Neural progenitor cell (in vitro differentiated cells): ENCODE data around the gene PRR35. TPM values are rescaled to one million over a fixed set of nuclear protein-coding genes. Genes with fewer than 3 reads are reported as not detected.

Source experiments
- DNase-seq: peaks from one replicate; pipeline ENCODE4 v3.0.0-alpha.2; 2016; ENCODE audit warnings: low spot score
- H2AFZ ChIP-seq: fragments of 200-600 bp; sonication (generic); replicated peaks from 2 replicates; pipeline ENCODE4 v1.6.1; 2016; ENCODE audit warnings: antibody characterized with exemption
- H3F3A ChIP-seq: fragments of 200-600 bp; sonication (generic); 2 replicates; pipeline ENCODE4 v1.6.1; 2016; ENCODE audit warnings: antibody characterized with exemption, low read depth
- H3K27ac ChIP-seq: fragments of 200-600 bp; sonication (generic); 2 replicates; pipeline ENCODE4 v1.5.1; 2016; ENCODE audit warnings: mild to moderate bottlenecking
- H3K27me3 ChIP-seq: fragments of 200-600 bp; sonication (generic); 2 replicates; pipeline ENCODE4 v1.6.1; 2016; ENCODE audit warnings: mild to moderate bottlenecking, moderate library complexity
- H3K36me3 ChIP-seq: fragments of 200-600 bp; sonication (generic); 2 replicates; pipeline ENCODE4 v1.5.1; 2016
- H3K4me1 ChIP-seq: fragments of 200-600 bp; sonication (generic); 2 replicates; pipeline ENCODE4 v1.6.1; 2016; ENCODE audit warnings: mixed run types
- H3K4me2 ChIP-seq: fragments of 200-600 bp; sonication (generic); 2 replicates; pipeline ENCODE4 v1.6.1; 2016
- H3K4me3 ChIP-seq: fragments of 200-600 bp; sonication (generic); 2 replicates; pipeline ENCODE4 v1.5.1; 2016
- H3K79me2 ChIP-seq: fragments of 200-600 bp; sonication (generic); 2 replicates; pipeline ENCODE4 v1.6.1; 2016; ENCODE audit warnings: low read depth
- H3K9ac ChIP-seq: fragments of 200-600 bp; sonication (generic); 2 replicates; pipeline ENCODE4 v1.6.1; 2016
- H3K9me3 ChIP-seq: fragments of 200-600 bp; sonication (generic); 2 replicates; pipeline ENCODE4 v1.5.1; 2016; ENCODE audit warnings: low read depth
- H4K20me1 ChIP-seq: fragments of 200-600 bp; sonication (generic); 2 replicates; pipeline ENCODE4 v1.6.1; 2016; ENCODE audit warnings: low read depth
- H3K27ac Mint-ChIP-seq: 3 replicates; pipeline ENCODE4 v1.8.0; 2021; ENCODE audit warnings: mixed read lengths
- H3K27me3 Mint-ChIP-seq: 2 replicates; pipeline ENCODE4 v1.8.0; 2022; ENCODE audit warnings: low read depth, mild to moderate bottlenecking, inconsistent platforms, moderate library complexity, mixed read lengths; ENCODE audit not compliant: insufficient read depth
- H3K36me3 Mint-ChIP-seq: 3 replicates; pipeline ENCODE4 v1.8.0; 2021; ENCODE audit warnings: mixed read lengths
- H3K4me1 Mint-ChIP-seq: 3 replicates; pipeline ENCODE4 v1.8.0; 2021; ENCODE audit warnings: mixed read lengths
- H3K4me3 Mint-ChIP-seq: 3 replicates; pipeline ENCODE4 v1.8.0; 2021; ENCODE audit warnings: mild to moderate bottlenecking, moderate library complexity, mixed read lengths
- H3K9me3 Mint-ChIP-seq: 3 replicates; pipeline ENCODE4 v1.8.0; 2020; ENCODE audit warnings: mixed read lengths
- EZH2 ChIP-seq: fragments of 200-600 bp; sonication (generic); IDR thresholded peaks from 2 replicates; pipeline ENCODE4 v1.6.1; 2017; ENCODE audit warnings: antibody characterized with exemption, mild to moderate bottlenecking, moderate library complexity
- EZH2phosphoT487 ChIP-seq: fragments of 200-600 bp; sonication (generic); IDR thresholded peaks from 2 replicates; pipeline ENCODE4 v1.6.1; 2017; ENCODE audit warnings: antibody characterized with exemption
- total RNA-seq: library from RNA; depleted of rRNA; stranded (reverse); fragments of >200 nt; gene quantifications from 2 replicates; pipeline ENCODE4 v1.2.3, GENCODE V29; 2015; ENCODE audit warnings: low replicate concordance
- TF ChIP-seq, protein P1 (sequence below): fragments of 200-600 bp; sonication (generic); IDR thresholded peaks from 2 replicates; pipeline ENCODE4 v1.5.1; 2017; ENCODE audit warnings: antibody characterized with exemption, mild to moderate bottlenecking

PRR35 gene
- total RNA-seq, 1 donor from 2014 or later = not detected

DNA sequence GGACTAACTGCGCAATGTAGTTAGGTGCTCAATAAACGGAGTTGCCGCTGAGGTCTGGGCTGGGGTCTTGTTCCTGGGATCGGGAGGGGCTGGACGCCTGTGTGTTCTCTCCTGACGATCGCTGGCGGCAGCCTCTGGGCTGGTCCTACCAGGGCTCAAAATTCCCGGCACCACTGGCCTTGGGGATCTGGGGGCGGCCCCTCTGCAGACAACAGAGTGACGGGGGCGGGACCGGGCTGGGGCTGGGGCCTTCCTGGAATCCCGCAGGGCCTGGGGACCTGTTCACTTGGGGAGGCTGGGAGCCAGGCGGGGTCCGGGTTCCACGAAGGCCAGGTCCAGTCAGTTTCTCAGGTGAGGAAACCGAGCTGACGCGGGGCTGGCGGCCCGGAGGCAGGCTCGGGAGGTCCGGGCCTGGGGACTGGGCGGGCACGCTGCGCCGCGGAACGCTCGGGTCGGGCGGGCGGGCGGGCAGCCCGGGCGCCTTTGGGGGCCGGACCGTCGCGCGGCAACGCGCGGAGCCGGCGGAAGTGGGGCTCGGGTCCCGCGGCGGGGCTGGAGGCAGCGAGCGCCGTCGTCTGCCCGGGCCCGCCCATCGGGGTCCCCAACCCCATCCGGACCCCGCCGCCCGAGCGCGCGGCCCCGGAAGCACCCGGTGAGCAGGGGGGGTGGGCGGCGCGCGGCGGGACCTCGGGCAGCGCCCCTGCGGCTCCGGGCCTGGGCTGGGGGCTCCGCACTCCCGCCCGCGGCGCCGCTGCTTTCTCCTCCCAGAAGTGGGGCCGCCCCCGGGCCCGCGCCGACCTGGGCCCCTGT lies 9.5 kb downstream of the PRR35 start, which contains the start of gene PIGQ:
TSS of gene PIGQ (plus strand) at position 524 of the 810 bp plus-strand sequence. CDS start 4,107 bp downstream, outside the sequence.
- Histone ChIP-seq H3K4me1 (peaks cover 13% of the 10 kb centered on the region), H3K9ac (peak within 1 kb of the TSS; percentile 94), H3F3A (peaks cover 8% of the 10 kb centered on the region), H3K36me3 (no peaks in the 10 kb centered on the region), H3K4me2 (peak within 1 kb of the TSS; percentile 91), H3K4me3 (peak within 1 kb of the TSS; percentile 99), H3K27me3 (no peaks in the 10 kb centered on the region), H3K9me3 (no peaks in the 10 kb centered on the region), H4K20me1 (peaks cover 14% of the 10 kb centered on the region), H2AFZ (peak within 1 kb of the TSS; percentile 99), H3K27ac (no peak within 1 kb of the TSS), H3K79me2 (peaks cover 9% of the 10 kb centered on the region)
- peaks cover 4% of the 10 kb centered on the region for H3K27me3 Mint-ChIP-seq
- DNase-seq = peak; percentile 90
- TF ChIP-seq EZH2 (no peak), EZH2phosphoT487 (no peak)
- TF ChIP-seq, protein P1, sequence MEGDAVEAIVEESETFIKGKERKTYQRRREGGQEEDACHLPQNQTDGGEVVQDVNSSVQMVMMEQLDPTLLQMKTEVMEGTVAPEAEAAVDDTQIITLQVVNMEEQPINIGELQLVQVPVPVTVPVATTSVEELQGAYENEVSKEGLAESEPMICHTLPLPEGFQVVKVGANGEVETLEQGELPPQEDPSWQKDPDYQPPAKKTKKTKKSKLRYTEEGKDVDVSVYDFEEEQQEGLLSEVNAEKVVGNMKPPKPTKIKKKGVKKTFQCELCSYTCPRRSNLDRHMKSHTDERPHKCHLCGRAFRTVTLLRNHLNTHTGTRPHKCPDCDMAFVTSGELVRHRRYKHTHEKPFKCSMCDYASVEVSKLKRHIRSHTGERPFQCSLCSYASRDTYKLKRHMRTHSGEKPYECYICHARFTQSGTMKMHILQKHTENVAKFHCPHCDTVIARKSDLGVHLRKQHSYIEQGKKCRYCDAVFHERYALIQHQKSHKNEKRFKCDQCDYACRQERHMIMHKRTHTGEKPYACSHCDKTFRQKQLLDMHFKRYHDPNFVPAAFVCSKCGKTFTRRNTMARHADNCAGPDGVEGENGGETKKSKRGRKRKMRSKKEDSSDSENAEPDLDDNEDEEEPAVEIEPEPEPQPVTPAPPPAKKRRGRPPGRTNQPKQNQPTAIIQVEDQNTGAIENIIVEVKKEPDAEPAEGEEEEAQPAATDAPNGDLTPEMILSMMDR = no peak
- no peaks in the 10 kb centered on the region for H3K9me3 Mint-ChIP-seq
- peak within 1 kb of the TSS; percentile 93 for H3K4me3 Mint-ChIP-seq
- H3K27ac Mint-ChIP-seq = peak within 1 kb of the TSS; percentile 96
- peaks cover 34% of the 10 kb centered on the region for H3K4me1 Mint-ChIP-seq
- no peaks in the 10 kb centered on the region for H3K36me3 Mint-ChIP-seq

DNA sequence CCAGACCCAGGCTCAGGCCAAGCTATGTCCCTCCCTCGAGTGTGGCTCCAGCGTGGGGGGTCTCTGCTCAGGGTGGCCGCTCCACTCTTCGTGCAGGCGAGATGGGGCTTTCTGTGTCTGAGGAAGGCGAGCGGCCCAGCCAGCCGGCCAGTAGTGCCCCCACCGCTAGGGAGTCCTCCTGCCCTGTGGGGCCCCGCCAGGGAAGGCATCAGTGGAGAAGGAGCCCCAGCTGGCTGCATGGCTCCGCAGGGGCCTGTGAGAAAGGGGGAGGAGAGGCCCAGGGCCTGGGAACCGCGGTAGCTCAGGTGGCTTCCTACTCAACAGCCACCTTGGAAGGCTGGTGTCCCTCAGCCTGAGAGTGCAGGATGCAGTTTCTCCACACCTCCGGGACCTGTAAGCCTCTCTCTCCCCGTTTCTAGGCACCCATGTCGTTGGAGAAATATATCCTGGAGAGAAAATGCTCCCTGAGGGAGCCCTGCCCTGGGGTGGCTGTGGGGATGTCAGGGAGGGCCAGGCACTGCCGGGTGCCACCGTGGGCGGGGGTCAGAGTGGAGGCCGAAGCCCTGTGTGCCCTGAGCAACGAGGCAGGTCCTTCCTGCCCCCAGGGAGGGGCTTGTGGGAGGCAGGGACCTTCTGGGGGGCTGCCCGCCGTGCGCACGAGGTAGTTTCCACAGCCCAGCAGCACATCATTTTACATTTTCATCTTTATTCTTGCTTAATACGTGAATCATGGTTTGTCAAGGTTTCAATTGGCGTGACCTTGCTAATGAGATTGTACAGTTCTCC lies 12.9 kb downstream of the PRR35 start:
- Histone ChIP-seq H3K36me3 (no peaks in the 10 kb centered on the region), H3K27ac (no peak overlapping the region), H3K4me1 (peaks cover 7% of the 10 kb centered on the region), H4K20me1 (peaks cover 27% of the 10 kb centered on the region), H3K27me3 (no peaks in the 10 kb centered on the region), H3K9ac (no peak overlapping the region), H3K4me2 (no peak overlapping the region), H3F3A (peaks cover 12% of the 10 kb centered on the region), H3K4me3 (no peak overlapping the region), H2AFZ (no peak overlapping the region), H3K9me3 (no peaks in the 10 kb centered on the region), H3K79me2 (peaks cover 9% of the 10 kb centered on the region)
- no peak for DNase-seq
- Mint-ChIP-seq H3K27me3 (peaks cover 6% of the 10 kb centered on the region), H3K9me3 (no peaks in the 10 kb centered on the region), H3K4me3 (no peak overlapping the region), H3K4me1 (peaks cover 25% of the 10 kb centered on the region), H3K36me3 (no peaks in the 10 kb centered on the region), H3K27ac (no peak overlapping the region)
- no peak for TF ChIP-seq EZH2phosphoT487
- TF ChIP-seq, protein P1 = no peak
- no peak for TF ChIP-seq EZH2

GRCh38 chr16:574021-574760 lies 14.0 kb downstream of the PRR35 start:
- Histone ChIP-seq H3K27ac (no peak overlapping the region), H3K4me3 (no peak overlapping the region), H3K9me3 (no peaks in the 10 kb centered on the region), H3K79me2 (peaks cover 9% of the 10 kb centered on the region), H2AFZ (no peak overlapping the region), H3K27me3 (no peaks in the 10 kb centered on the region), H3K36me3 (no peaks in the 10 kb centered on the region), H3K9ac (no peak overlapping the region), H3F3A (peaks cover 7% of the 10 kb centered on the region), H3K4me2 (no peak overlapping the region), H3K4me1 (peaks cover under 1% of the 10 kb centered on the region), H4K20me1 (peaks cover 36% of the 10 kb centered on the region)
- Mint-ChIP-seq H3K27ac (no peak overlapping the region), H3K4me1 (peaks cover 21% of the 10 kb centered on the region), H3K9me3 (no peaks in the 10 kb centered on the region), H3K27me3 (peaks cover 6% of the 10 kb centered on the region), H3K4me3 (no peak overlapping the region), H3K36me3 (no peaks in the 10 kb centered on the region)
- TF ChIP-seq, protein P1 = no peak
- TF ChIP-seq EZH2 = no peak
- TF ChIP-seq EZH2phosphoT487 = no peak
- DNase-seq = no peak
